CD8-positive, alpha-beta memory T cell (primary cell): Measurements from ENCODE around the gene SUPT3H. TPM values are rescaled to one million over a fixed set of nuclear protein-coding genes. Genes with fewer than 3 reads are reported as not detected.

Source experiments
- CTCF ChIA-PET: fragments of 350-600 bp; sonication (Branson Sonifier 250); formaldehyde crosslinking; loops from one replicate; lab custom pipeline; 2021; ENCODE audit warnings: antibody characterized with exemption; lab: Charles Lee
- POLR2A ChIA-PET: fragments of 350-600 bp; sonication (Branson Sonifier 250); formaldehyde crosslinking; loops from one replicate; lab custom pipeline; 2021; ENCODE audit warnings: antibody characterized with exemption; lab: Charles Lee
- DNase-seq, 5 donors: peaks; one replicate each; pipeline versions ENCODE4 v3.0.0 to v3.0.0-alpha.2; 2020 to 2022; ENCODE audit warnings: mixed read lengths in 1 of 5
- H3K27ac ChIP-seq: one replicate; pipeline ENCODE4 v1.7.0; 2013; ENCODE audit warnings: low read depth, mild to moderate bottlenecking, low read length, moderate library complexity
- H3K27me3 ChIP-seq: 2 replicates; pipeline ENCODE4 v1.7.0; 2013; ENCODE audit warnings: low read length, mild to moderate bottlenecking; ENCODE audit not compliant: insufficient read depth, poor library complexity, severe bottlenecking
- H3K36me3 ChIP-seq: 2 replicates; pipeline ENCODE4 v1.7.0; 2013; ENCODE audit warnings: mild to moderate bottlenecking, low read length, moderate library complexity; ENCODE audit not compliant: insufficient read depth
- H3K4me1 ChIP-seq: 2 replicates; pipeline ENCODE4 v1.7.0; 2013; ENCODE audit warnings: mild to moderate bottlenecking, low read length, moderate library complexity; ENCODE audit not compliant: insufficient read depth
- H3K4me3 ChIP-seq: 2 replicates; pipeline ENCODE4 v1.7.0; 2013; ENCODE audit warnings: mild to moderate bottlenecking, low read length
- H3K9me3 ChIP-seq: 2 replicates; pipeline ENCODE4 v1.7.0; 2013; ENCODE audit warnings: mild to moderate bottlenecking, low read length
- H3K27ac Mint-ChIP-seq, 8 donors: one replicate each; pipeline ENCODE4 v1.8.0; 2020 to 2021; ENCODE audit warnings: mixed read lengths in 8 of 8, mild to moderate bottlenecking in 6 of 8, inconsistent platforms in 3 of 8, moderate library complexity in 3 of 8
- H3K27me3 Mint-ChIP-seq, 2 donors: one replicate each; pipeline ENCODE4 v1.8.0; 2020 to 2021; ENCODE audit warnings: mixed read lengths in 2 of 2, mild to moderate bottlenecking in 1 of 2, moderate library complexity in 1 of 2
- H3K36me3 Mint-ChIP-seq, 3 donors: one replicate each; pipeline ENCODE4 v1.8.0; 2020 to 2021; ENCODE audit warnings: mixed read lengths in 3 of 3, inconsistent platforms in 1 of 3, mild to moderate bottlenecking in 1 of 3
- H3K4me1 Mint-ChIP-seq, 3 donors: one replicate each; pipeline ENCODE4 v1.8.0; 2020 to 2021; ENCODE audit warnings: mixed read lengths in 3 of 3, inconsistent platforms in 1 of 3, mild to moderate bottlenecking in 1 of 3
- H3K4me3 Mint-ChIP-seq, 7 donors: one replicate each; pipeline ENCODE4 v1.8.0; 2020 to 2021; ENCODE audit warnings: mixed read lengths in 7 of 7, mild to moderate bottlenecking in 6 of 7, moderate library complexity in 4 of 7, inconsistent platforms in 2 of 7
- H3K9me3 Mint-ChIP-seq, 5 donors: one replicate each; pipeline ENCODE4 v1.8.0; 2020 to 2022; ENCODE audit warnings: mixed read lengths in 5 of 5, mild to moderate bottlenecking in 3 of 5, moderate library complexity in 2 of 5, inconsistent platforms in 1 of 5
- polyA plus RNA-seq: library from polyadenylated mRNA; unstranded; fragments of 300-500 nt; fragmentation: Illumina TruSeq; gene quantifications from one replicate; pipeline ENCODE4 v1.2.3, GENCODE V29; 2021
- total RNA-seq, 2 experiments: library from RNA; stranded (reverse); gene quantifications; one replicate each; pipeline ENCODE4 v1.2.3, GENCODE V29; 2021

Gene SUPT3H
- total and polyA plus RNA-seq, 3 experiments from 2014 or later = 13.7 to 17.1 (median 14.6) TPM

- no peaks in the 10 kb centered on the region for H3K36me3 ChIP-seq
- Mint-ChIP-seq H3K4me3 (no peak overlapping the region), H3K4me1 (peaks cover 0 to 4% (median 0%) of the 10 kb centered on the region in 3 donors), H3K9me3 (peaks cover under 1 to 7% (median 2%) of the 10 kb centered on the region in 5 donors), H3K27ac (no peak overlapping the region), H3K36me3 (peaks cover 0 to 11% (median 2%) of the 10 kb centered on the region in 3 donors), H3K27me3 (no peaks in the 10 kb centered on the region)
- H3K4me1 ChIP-seq = no peaks in the 10 kb centered on the region
- H3K4me3 ChIP-seq = no peak overlapping the region
- peaks cover under 1% of the 10 kb centered on the region for H3K9me3 ChIP-seq
- POLR2A ChIA-PET = no interaction called here
- no peaks in the 10 kb centered on the region for H3K27me3 ChIP-seq
- no peak overlapping the region for H3K27ac ChIP-seq
- CTCF ChIA-PET = no interaction called here
- DNase-seq = no peak
Observed at GRCh38 chr6:45226081-45226480, 151.7 kb downstream of the SUPT3H start.

- H3K27ac Mint-ChIP-seq = no peak overlapping the region
- DNase-seq = no peak
- Histone ChIP-seq H3K9me3 (no peaks in the 10 kb centered on the region), H3K27ac (no peak overlapping the region), H3K27me3 (no peaks in the 10 kb centered on the region), H3K36me3 (no peaks in the 10 kb centered on the region), H3K4me3 (no peak overlapping the region), H3K4me1 (no peaks in the 10 kb centered on the region)
- H3K36me3 Mint-ChIP-seq = peaks cover 0 to 8% (median 2%) of the 10 kb centered on the region in 3 donors
- no peaks in the 10 kb centered on the region for H3K9me3 Mint-ChIP-seq
- no peak overlapping the region for H3K4me3 Mint-ChIP-seq
- H3K27me3 Mint-ChIP-seq = no peaks in the 10 kb centered on the region
- ChIA-PET CTCF (no interaction called here), POLR2A (no interaction called here)
- peaks cover 0 to 5% (median 0%) of the 10 kb centered on the region in 3 donors for H3K4me1 Mint-ChIP-seq
Observed at GRCh38 chr6:45222380-45222779, 155.4 kb downstream of the SUPT3H start.

DNA sequence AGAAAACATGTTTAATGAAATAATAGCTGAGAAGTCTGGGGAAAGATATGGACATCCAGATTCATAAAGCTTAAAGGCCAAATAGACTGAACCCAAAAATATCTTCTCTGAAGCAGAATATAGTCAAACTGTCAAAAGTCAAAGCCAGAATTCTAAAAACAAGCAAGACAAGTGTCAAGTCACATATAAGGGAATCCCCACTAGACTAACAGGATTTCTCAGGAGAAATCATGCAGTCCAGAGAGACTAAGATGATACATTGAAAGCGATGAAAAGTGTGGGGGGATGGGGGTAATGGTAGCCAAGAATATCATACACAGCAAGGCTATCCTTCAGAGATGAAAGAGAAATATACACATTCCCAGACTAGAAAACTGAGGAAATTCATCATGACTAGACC lies 162.0 kb downstream of the SUPT3H start:
- Histone ChIP-seq H3K27me3 (no peaks in the 10 kb centered on the region), H3K36me3 (no peaks in the 10 kb centered on the region), H3K4me3 (no peak overlapping the region), H3K27ac (no peak overlapping the region), H3K4me1 (no peaks in the 10 kb centered on the region), H3K9me3 (no peaks in the 10 kb centered on the region)
- Mint-ChIP-seq H3K4me1 (peaks cover 0 to 6% (median 4%) of the 10 kb centered on the region in 3 donors), H3K9me3 (peaks cover 0 to 15% (median 0%) of the 10 kb centered on the region in 5 donors), H3K4me3 (no peak overlapping the region), H3K27ac (no peak overlapping the region), H3K27me3 (no peaks in the 10 kb centered on the region), H3K36me3 (peaks cover 5 to 19% (median 8%) of the 10 kb centered on the region in 3 donors)
- DNase-seq = no peak
- ChIA-PET POLR2A (no interaction called here), CTCF (no interaction called here)

- Histone ChIP-seq H3K9me3 (no peaks in the 10 kb centered on the region), H3K36me3 (no peaks in the 10 kb centered on the region), H3K4me3 (no peak overlapping the region), H3K27ac (no peak overlapping the region), H3K4me1 (no peaks in the 10 kb centered on the region), H3K27me3 (no peaks in the 10 kb centered on the region)
- Mint-ChIP-seq H3K36me3 (peaks cover 5 to 37% (median 15%) of the 10 kb centered on the region in 3 donors), H3K4me3 (no peak overlapping the region), H3K27me3 (no peaks in the 10 kb centered on the region), H3K4me1 (peaks cover 0 to 4% (median 1%) of the 10 kb centered on the region in 3 donors), H3K27ac (no peak overlapping the region), H3K9me3 (peaks cover 0 to 23% (median 10%) of the 10 kb centered on the region in 5 donors)
- no peak for DNase-seq
- ChIA-PET POLR2A (no interaction called here), CTCF (no interaction called here)
Observed at GRCh38 chr6:45212976-45213375, 164.8 kb downstream of the SUPT3H start.

- H3K4me3 Mint-ChIP-seq = no peak overlapping the region
- H3K4me1 Mint-ChIP-seq = peaks cover 0 to 9% (median 1%) of the 10 kb centered on the region in 3 donors
- no peak overlapping the region for H3K27ac ChIP-seq
- no peak for DNase-seq
- H3K9me3 Mint-ChIP-seq = peaks cover 0 to 14% (median 10%) of the 10 kb centered on the region in 5 donors
- H3K36me3 Mint-ChIP-seq = peaks cover 12 to 31% (median 14%) of the 10 kb centered on the region in 3 donors
- H3K27ac Mint-ChIP-seq = no peak overlapping the region
- H3K4me1 ChIP-seq = no peaks in the 10 kb centered on the region
- H3K27me3 Mint-ChIP-seq = no peaks in the 10 kb centered on the region
- H3K9me3 ChIP-seq = no peaks in the 10 kb centered on the region
- ChIA-PET CTCF (no interaction called here), POLR2A (no interaction called here)
- no peak overlapping the region for H3K4me3 ChIP-seq
- no peaks in the 10 kb centered on the region for H3K27me3 ChIP-seq
- H3K36me3 ChIP-seq = no peaks in the 10 kb centered on the region
Observed at GRCh38 chr6:45209762-45210161, 168.0 kb downstream of the SUPT3H start.

GRCh38 chr6:45206793-45207492 lies 170.8 kb downstream of the SUPT3H start:
- peaks cover 0 to 5% (median 0%) of the 10 kb centered on the region in 3 donors for H3K4me1 Mint-ChIP-seq

DNA sequence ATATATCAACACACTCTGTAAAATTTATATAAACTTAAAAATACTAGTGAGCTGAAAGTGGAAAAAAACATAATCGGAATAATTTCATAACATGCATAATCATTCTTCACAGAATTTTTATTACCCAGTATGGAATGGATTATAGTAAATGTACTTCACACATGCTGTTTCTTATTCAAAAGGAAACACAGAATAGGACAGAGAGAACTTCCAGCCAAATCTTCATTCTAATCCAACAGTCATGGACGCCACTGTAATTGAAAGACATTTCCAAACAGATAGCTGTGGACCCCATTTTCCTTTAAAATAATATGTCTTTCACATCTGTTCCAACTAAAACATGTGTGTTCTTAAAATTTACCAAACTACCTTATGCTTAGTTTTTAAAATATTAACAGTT lies 176.2 kb downstream of the SUPT3H start:
- Histone ChIP-seq H3K36me3 (no peaks in the 10 kb centered on the region), H3K4me1 (no peaks in the 10 kb centered on the region), H3K4me3 (no peak overlapping the region), H3K27me3 (no peaks in the 10 kb centered on the region), H3K27ac (no peak overlapping the region), H3K9me3 (no peaks in the 10 kb centered on the region)
- no peaks in the 10 kb centered on the region for H3K9me3 Mint-ChIP-seq
- H3K27ac Mint-ChIP-seq = no peak overlapping the region
- H3K36me3 Mint-ChIP-seq = peaks cover 0 to 2% (median 2%) of the 10 kb centered on the region in 3 donors
- no peak overlapping the region for H3K4me3 Mint-ChIP-seq
- no peaks in the 10 kb centered on the region for H3K27me3 Mint-ChIP-seq
- ChIA-PET POLR2A (no interaction called here), CTCF (no interaction called here)
- H3K4me1 Mint-ChIP-seq = peaks cover 0 to 2% (median 0%) of the 10 kb centered on the region in 3 donors
- no peak for DNase-seq

More at GRCh38 chr6:45206793-45207492, 170.8 kb downstream of the SUPT3H start:
- H3K36me3 Mint-ChIP-seq = peaks cover 12 to 23% (median 14%) of the 10 kb centered on the region in 3 donors
- Histone ChIP-seq H3K4me3 (no peak overlapping the region), H3K9me3 (no peaks in the 10 kb centered on the region), H3K27me3 (no peaks in the 10 kb centered on the region), H3K27ac (no peak overlapping the region), H3K4me1 (no peaks in the 10 kb centered on the region), H3K36me3 (no peaks in the 10 kb centered on the region)
- ChIA-PET POLR2A (no interaction called here), CTCF (no interaction called here)
- peaks cover 0 to 14% (median 10%) of the 10 kb centered on the region in 5 donors for H3K9me3 Mint-ChIP-seq
- DNase-seq = no peak
- no peaks in the 10 kb centered on the region for H3K27me3 Mint-ChIP-seq
- H3K4me3 Mint-ChIP-seq = no peak overlapping the region
- peak overlapping the region in 1 of 8 donors; percentile 0 for H3K27ac Mint-ChIP-seq

DNA sequence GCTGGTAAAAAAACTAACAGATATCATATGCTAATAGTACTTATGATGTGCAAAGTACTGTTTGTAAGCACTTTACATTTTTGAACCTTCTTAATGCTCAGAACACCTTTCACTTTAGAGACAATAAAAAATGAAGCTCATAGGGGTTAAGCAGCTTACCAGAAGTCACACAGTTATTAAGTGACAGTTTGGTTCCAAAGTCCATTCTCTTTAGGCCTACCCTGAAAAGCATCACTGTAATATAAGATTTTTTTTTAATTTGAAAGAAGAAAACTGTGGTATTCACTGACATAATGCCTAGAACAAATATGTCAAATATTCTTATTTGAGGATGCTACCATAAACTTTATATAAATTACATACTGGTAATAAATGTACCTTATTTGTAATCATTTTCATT lies 177.2 kb downstream of the SUPT3H start:
- no peak overlapping the region for H3K4me3 Mint-ChIP-seq
- Histone ChIP-seq H3K4me1 (no peaks in the 10 kb centered on the region), H3K9me3 (no peaks in the 10 kb centered on the region), H3K27me3 (no peaks in the 10 kb centered on the region), H3K4me3 (no peak overlapping the region), H3K36me3 (no peaks in the 10 kb centered on the region), H3K27ac (no peak overlapping the region)
- no peaks in the 10 kb centered on the region for H3K9me3 Mint-ChIP-seq
- CTCF ChIA-PET = no interaction called here
- no peak for DNase-seq
- peaks cover 0 to 3% (median 0%) of the 10 kb centered on the region in 3 donors for H3K36me3 Mint-ChIP-seq
- no peaks in the 10 kb centered on the region for H3K27me3 Mint-ChIP-seq
- peaks cover 0 to 10% (median 0%) of the 10 kb centered on the region in 3 donors for H3K4me1 Mint-ChIP-seq
- H3K27ac Mint-ChIP-seq = no peak overlapping the region
- POLR2A ChIA-PET = no interaction called here
